Measurements from ENCODE around the gene WNT3.

GRCh38 chr17:46771561-46772474 lies 46.7 kb downstream of the WNT3 start:
- TF ChIP-seq CTCF (IDR thresholded peaks at IDR 0.05; ENCODE audit: low read depth, low read length, missing input control) (no peak), REST (IDR thresholded peaks at IDR 0.05) (peak; percentile 38), ZBTB33 (IDR thresholded peaks at IDR 0.05) (no peak), RAD21 (IDR thresholded peaks at IDR 0.05) (no peak), YY1 (IDR thresholded peaks at IDR 0.05) (no peak), TAF1 (conservative IDR thresholded peaks at IDR 0.05) (no peak), ATF3 (IDR thresholded peaks at IDR 0.05) (no peak), MAX (IDR thresholded peaks at IDR 0.05) (no peak), HNF4G (IDR thresholded peaks at IDR 0.05) (peak; percentile 58), GABPA (IDR thresholded peaks at IDR 0.05 in 1 of 2, conservative IDR thresholded peaks at IDR 0.05 in 1 of 2) (peak in 1 of 2 donors; percentile 22)
